HepG2 (cell line): Measurements from ENCODE around the gene LAMC1. TPM values are rescaled to one million over a fixed set of nuclear protein-coding genes. Genes with fewer than 3 reads are reported as not detected.

ENCODE experiments used
- ATAC-seq: fragments of 200-7000 bp; cut with Tn5 transposase; 3 replicates; pipeline ENCODE4 v1.9.1; 2020; ENCODE audit warnings: mild to moderate bottlenecking, moderate library complexity
- BruUV-seq: library from RNA; stranded (reverse); fragments of 400-500 nt; replicated peaks from 2 replicates; lab custom pipeline; 2021; lab: Mats Ljungman, UMichigan
- CTCF ChIA-PET: fragments of 300-600 bp; formaldehyde crosslinking; extraction: SDS; loops from one replicate; lab custom pipeline; 2021; ENCODE audit warnings: low total read pairs, inconsistent platforms, low intra/inter-chr PET ratio; lab: Yijun Ruan, JAX
- POLR2A ChIA-PET: fragments of 350-600 bp; sonication (Branson Sonifier 250); formaldehyde crosslinking; loops from one replicate; lab custom pipeline; 2020; ENCODE audit warnings: antibody characterized with exemption, inconsistent platforms; lab: Yijun Ruan, JAX
- DNase-seq: peaks from one replicate; pipeline ENCODE4 v3.0.0-alpha.2; 2015; ENCODE audit warnings: low spot score
- FAIRE-seq: peaks from 3 replicates; lab custom pipeline; 2011; peaks lifted over from hg19 to GRCh38; lab: Jason Lieb, UNC
- H2AFZ ChIP-seq: one replicate; pipeline ENCODE4 v1.6.1; 2011; ENCODE audit warnings: low read length, inconsistent platforms
- H3K27ac ChIP-seq: fragments of 300-600 bp; 3 replicates; pipeline ENCODE4 v1.8.0; 2011; ENCODE audit warnings: mixed run types, mild to moderate bottlenecking, mixed read lengths, low read length, inconsistent platforms; ENCODE audit not compliant: insufficient read depth; ENCODE audit errors: extremely low read length
- H3K27me3 ChIP-seq, 2 experiments: fragments of 200-600 bp in 1 of 2; 2 replicates in 1 of 2; 3 replicates in 1 of 2; pipeline versions ENCODE4 v1.6.0 to v1.8.0; 2011; ENCODE audit warnings: low read length in 2 of 2, mild to moderate bottlenecking in 2 of 2, moderate library complexity in 2 of 2, inconsistent platforms in 1 of 2; ENCODE audit not compliant: insufficient read depth in 2 of 2, control insufficient read depth in 1 of 2
- H3K36me3 ChIP-seq, 2 experiments: fragments of 200-600 bp in 1 of 2; replicated peaks in 1 of 2; 2 replicates in 1 of 2; 3 replicates in 1 of 2; pipeline versions ENCODE4 v1.5.1 to v1.8.0; 2011; ENCODE audit warnings: low read length in 2 of 2, inconsistent platforms in 1 of 2; ENCODE audit not compliant: insufficient read depth in 2 of 2, control insufficient read depth in 1 of 2
- H3K4me1 ChIP-seq: 2 replicates; pipeline ENCODE4 v1.5.1; 2012; ENCODE audit warnings: low read length, inconsistent platforms; ENCODE audit not compliant: insufficient read depth
- H3K4me2 ChIP-seq: 2 replicates; pipeline ENCODE4 v1.6.0; 2011; ENCODE audit warnings: low read depth, low read length, inconsistent platforms
- H3K4me3 ChIP-seq, 3 experiments: fragments of 200-600 bp in 1 of 3; sonication (generic), shearing (Covaris generic) in 1 of 3; replicated peaks in 1 of 3; 2 replicates each; pipeline ENCODE4 v1.5.1; 2011 to 2016; ENCODE audit warnings: low read length in 3 of 3, inconsistent platforms in 2 of 3, low read depth in 2 of 3, mild to moderate bottlenecking in 2 of 3, control low read depth in 1 of 3, mixed read lengths in 1 of 3; ENCODE audit not compliant: insufficient read depth in 1 of 3
- H3K79me2 ChIP-seq: one replicate; pipeline ENCODE4 v1.6.1; 2011; ENCODE audit warnings: low read length, inconsistent platforms; ENCODE audit not compliant: insufficient read depth
- H3K9ac ChIP-seq: 2 replicates; pipeline ENCODE4 v1.6.0; 2011; ENCODE audit warnings: mild to moderate bottlenecking, low read depth, low read length, inconsistent platforms; ENCODE audit not compliant: insufficient read depth
- H3K9me3 ChIP-seq: 2 replicates; pipeline ENCODE4 v1.5.1; 2012; ENCODE audit warnings: mild to moderate bottlenecking, low read length
- H4K20me1 ChIP-seq: 2 replicates; pipeline ENCODE4 v1.6.0; 2011; ENCODE audit warnings: inconsistent platforms, mild to moderate bottlenecking, low read length, moderate library complexity; ENCODE audit not compliant: insufficient read depth
- ARNTL ChIP-seq: sonication (generic); formaldehyde crosslinking; IDR thresholded peaks from 2 replicates; pipeline ENCODE4 v1.4.0; 2020; ENCODE audit warnings: mild to moderate bottlenecking, missing genetic modification reagents
- CEBPZ ChIP-seq: IDR thresholded peaks from 2 replicates; pipeline ENCODE4 v1.6.1; 2012; ENCODE audit warnings: low read length, improper control_type of control experiment
- HES4 ChIP-seq: sonication (generic); formaldehyde crosslinking; IDR thresholded peaks from 2 replicates; pipeline ENCODE4 v1.9.0; 2021; ENCODE audit warnings: mild to moderate bottlenecking, missing genetic modification reagents, borderline replicate concordance
- KAT8 ChIP-seq: IDR thresholded peaks from 2 replicates; pipeline ENCODE4 v1.6.1; 2016; ENCODE audit warnings: missing genetic modification reagents, missing compliant biosample characterization
- NRL ChIP-seq: sonication (generic); formaldehyde crosslinking; IDR thresholded peaks from 2 replicates; pipeline ENCODE4 v1.5.0; 2020; ENCODE audit warnings: missing genetic modification reagents, mild to moderate bottlenecking, moderate library complexity, borderline replicate concordance
- PAX8 ChIP-seq: sonication (generic); formaldehyde crosslinking; IDR thresholded peaks from 2 replicates; pipeline ENCODE4 v1.8.0; 2022; ENCODE audit warnings: mild to moderate bottlenecking, missing genetic modification reagents, borderline replicate concordance
- SMARCC2 ChIP-seq: fragments of 450-650 bp; IDR thresholded peaks from 2 replicates; pipeline ENCODE4 v1.6.1; 2017; ENCODE audit warnings: antibody characterized with exemption, mild to moderate bottlenecking
- SMC3 ChIP-seq: IDR thresholded peaks from 2 replicates; pipeline ENCODE4 v1.6.1; 2011; ENCODE audit warnings: low read length, improper control_type of control experiment
- SP2 ChIP-seq: sonication (generic); formaldehyde crosslinking; IDR thresholded peaks from 2 replicates; pipeline ENCODE4 v1.5.1; 2020; ENCODE audit warnings: mild to moderate bottlenecking, missing genetic modification reagents
- ZXDC ChIP-seq: sonication (generic); formaldehyde crosslinking; IDR thresholded peaks from 2 replicates; pipeline ENCODE4 v1.5.0; 2020; ENCODE audit warnings: mild to moderate bottlenecking, missing genetic modification reagents
- WGBS: methylation state at CpG from one replicate; pipeline ENCODE4 v1.1.6; 2017; ENCODE audit warnings: low lambda C conversion rate; 5-methylcytosine and 5-hydroxymethylcytosine counted together
- in situ Hi-C: cut with HindIII; loops from 2 replicates; pipeline ENCODE4 v1.10.0; 2017; ENCODE audit warnings: low pct_unique_long_range_greater_than_20kb; ENCODE audit not compliant: extremely low pct_ligation_motif_present
- intact Hi-C: fragments of 100-400 bp; cut with micrococcal nuclease; formaldehyde crosslinking; loops from one replicate; pipeline ENCODE4 v1.10.0; 2022; ENCODE audit not compliant: unreplicated experiment
- polyA plus RNA-seq, 8 experiments: library from polyadenylated mRNA; depleted of rRNA in 3 of 8; stranded (reverse) in 7 of 8; unstranded in 1 of 8; fragments of >200 nt; fragmentation: Illumina TruSeq in 4 of 8; extraction: Trizol in 4 of 8; gene quantifications; 2 replicates each; pipeline versions ENCODE4 v1.2.1 to v1.2.3, GENCODE V29; 2011 to 2016; ENCODE audit warnings: low read depth in 4 of 8, missing spikeins in 1 of 8, mixed read lengths in 1 of 8; ENCODE audit not compliant: insufficient read depth in 1 of 8
- total RNA-seq, 5 experiments: library from RNA; depleted of rRNA; stranded (reverse); fragments of >200 nt; fragmentation: Illumina TruSeq; extraction: Trizol; gene quantifications; 2 replicates each; pipeline ENCODE4 v1.2.3, GENCODE V29; 2016; ENCODE audit warnings: low read depth in 1 of 5
- TF ChIP-seq, protein P1 (sequence below): IDR thresholded peaks from 2 replicates; pipeline ENCODE4 v1.6.1; 2016; ENCODE audit warnings: low read depth, missing genetic modification reagents, missing compliant biosample characterization
- TF ChIP-seq, protein P2 (sequence below): sonication (generic); formaldehyde crosslinking; conservative IDR thresholded peaks from 2 replicates; pipeline ENCODE4 v1.8.0; 2022; ENCODE audit warnings: mild to moderate bottlenecking, moderate library complexity, missing genetic modification reagents

LAMC1 gene
- total and polyA plus RNA-seq, 2 of the 13 experiments (the other 11 are each of a cell fraction or from before 2014, with no cell fraction given): 58.5 to 137 TPM

- peaks cover 76% of the 10 kb centered on the region for H3K4me1 ChIP-seq
- no TSS peak for BruUV-seq
- in situ Hi-C loops (no loop called here), intact Hi-C loops (no loop called here)
- H3K79me2 ChIP-seq: peaks cover 72% of the 10 kb centered on the region
- no peak overlapping the region for H2AFZ ChIP-seq
- FAIRE-seq: no peak
- WGBS: 98% methylated on average over 1 of the region's 1 CpG
- ATAC-seq: no peak
- H4K20me1 ChIP-seq: peaks cover 7% of the 10 kb centered on the region; the same call in 1 of the 2 replicates
- ChIA-PET CTCF (no interaction called here), POLR2A (no interaction called here)
- no peak overlapping the region for H3K9ac ChIP-seq
- no peaks in the 10 kb centered on the region for H3K27me3 ChIP-seq
- H3K4me3 ChIP-seq: no peak overlapping the region
- H3K36me3 ChIP-seq: no peaks in the 10 kb centered on the region; a peak in 1 of 5 replicates
- no peaks in the 10 kb centered on the region for H3K9me3 ChIP-seq
- no peak for DNase-seq
- H3K4me2 ChIP-seq: no peak overlapping the region
- no peak overlapping the region for H3K27ac ChIP-seq
- TF ChIP-seq HES4 (CRISPR knock-in tag): no peak
- no peak for TF ChIP-seq SP2 (CRISPR knock-in tag)
- TF ChIP-seq, protein P1, sequence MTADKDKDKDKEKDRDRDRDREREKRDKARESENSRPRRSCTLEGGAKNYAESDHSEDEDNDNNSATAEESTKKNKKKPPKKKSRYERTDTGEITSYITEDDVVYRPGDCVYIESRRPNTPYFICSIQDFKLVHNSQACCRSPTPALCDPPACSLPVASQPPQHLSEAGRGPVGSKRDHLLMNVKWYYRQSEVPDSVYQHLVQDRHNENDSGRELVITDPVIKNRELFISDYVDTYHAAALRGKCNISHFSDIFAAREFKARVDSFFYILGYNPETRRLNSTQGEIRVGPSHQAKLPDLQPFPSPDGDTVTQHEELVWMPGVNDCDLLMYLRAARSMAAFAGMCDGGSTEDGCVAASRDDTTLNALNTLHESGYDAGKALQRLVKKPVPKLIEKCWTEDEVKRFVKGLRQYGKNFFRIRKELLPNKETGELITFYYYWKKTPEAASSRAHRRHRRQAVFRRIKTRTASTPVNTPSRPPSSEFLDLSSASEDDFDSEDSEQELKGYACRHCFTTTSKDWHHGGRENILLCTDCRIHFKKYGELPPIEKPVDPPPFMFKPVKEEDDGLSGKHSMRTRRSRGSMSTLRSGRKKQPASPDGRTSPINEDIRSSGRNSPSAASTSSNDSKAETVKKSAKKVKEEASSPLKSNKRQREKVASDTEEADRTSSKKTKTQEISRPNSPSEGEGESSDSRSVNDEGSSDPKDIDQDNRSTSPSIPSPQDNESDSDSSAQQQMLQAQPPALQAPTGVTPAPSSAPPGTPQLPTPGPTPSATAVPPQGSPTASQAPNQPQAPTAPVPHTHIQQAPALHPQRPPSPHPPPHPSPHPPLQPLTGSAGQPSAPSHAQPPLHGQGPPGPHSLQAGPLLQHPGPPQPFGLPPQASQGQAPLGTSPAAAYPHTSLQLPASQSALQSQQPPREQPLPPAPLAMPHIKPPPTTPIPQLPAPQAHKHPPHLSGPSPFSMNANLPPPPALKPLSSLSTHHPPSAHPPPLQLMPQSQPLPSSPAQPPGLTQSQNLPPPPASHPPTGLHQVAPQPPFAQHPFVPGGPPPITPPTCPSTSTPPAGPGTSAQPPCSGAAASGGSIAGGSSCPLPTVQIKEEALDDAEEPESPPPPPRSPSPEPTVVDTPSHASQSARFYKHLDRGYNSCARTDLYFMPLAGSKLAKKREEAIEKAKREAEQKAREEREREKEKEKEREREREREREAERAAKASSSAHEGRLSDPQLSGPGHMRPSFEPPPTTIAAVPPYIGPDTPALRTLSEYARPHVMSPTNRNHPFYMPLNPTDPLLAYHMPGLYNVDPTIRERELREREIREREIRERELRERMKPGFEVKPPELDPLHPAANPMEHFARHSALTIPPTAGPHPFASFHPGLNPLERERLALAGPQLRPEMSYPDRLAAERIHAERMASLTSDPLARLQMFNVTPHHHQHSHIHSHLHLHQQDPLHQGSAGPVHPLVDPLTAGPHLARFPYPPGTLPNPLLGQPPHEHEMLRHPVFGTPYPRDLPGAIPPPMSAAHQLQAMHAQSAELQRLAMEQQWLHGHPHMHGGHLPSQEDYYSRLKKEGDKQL (CRISPR knock-in tag): no peak
- no peak for TF ChIP-seq SMARCC2
- TF ChIP-seq ARNTL: no peak
- TF ChIP-seq PAX8 (CRISPR knock-in tag): no peak
- no peak for TF ChIP-seq CEBPZ
- TF ChIP-seq, protein P2, sequence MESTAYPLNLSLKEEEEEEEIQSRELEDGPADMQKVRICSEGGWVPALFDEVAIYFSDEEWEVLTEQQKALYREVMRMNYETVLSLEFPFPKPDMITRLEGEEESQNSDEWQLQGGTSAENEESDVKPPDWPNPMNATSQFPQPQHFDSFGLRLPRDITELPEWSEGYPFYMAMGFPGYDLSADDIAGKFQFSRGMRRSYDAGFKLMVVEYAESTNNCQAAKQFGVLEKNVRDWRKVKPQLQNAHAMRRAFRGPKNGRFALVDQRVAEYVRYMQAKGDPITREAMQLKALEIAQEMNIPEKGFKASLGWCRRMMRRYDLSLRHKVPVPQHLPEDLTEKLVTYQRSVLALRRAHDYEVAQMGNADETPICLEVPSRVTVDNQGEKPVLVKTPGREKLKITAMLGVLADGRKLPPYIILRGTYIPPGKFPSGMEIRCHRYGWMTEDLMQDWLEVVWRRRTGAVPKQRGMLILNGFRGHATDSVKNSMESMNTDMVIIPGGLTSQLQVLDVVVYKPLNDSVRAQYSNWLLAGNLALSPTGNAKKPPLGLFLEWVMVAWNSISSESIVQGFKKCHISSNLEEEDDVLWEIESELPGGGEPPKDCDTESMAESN (CRISPR knock-in tag): no peak
- TF ChIP-seq SMC3: no peak
- TF ChIP-seq ZXDC (CRISPR knock-in tag): no peak
- no peak for TF ChIP-seq NRL (CRISPR knock-in tag)
- TF ChIP-seq KAT8: no peak
Measured at GRCh38 chr1:183075861-183076260, 52.6 kb downstream of the LAMC1 start.
